Neural progenitor cell (in vitro differentiated cells): ENCODE data around the gene ZDHHC14. TPM values are rescaled to one million over a fixed set of nuclear protein-coding genes. Genes with fewer than 3 reads are reported as not detected.

ENCODE experiments used
- DNase-seq: peaks from one replicate; pipeline ENCODE4 v3.0.0-alpha.2; 2016; ENCODE audit warnings: low spot score
- H2AFZ ChIP-seq: fragments of 200-600 bp; sonication (generic); replicated peaks from 2 replicates; pipeline ENCODE4 v1.6.1; 2016; ENCODE audit warnings: antibody characterized with exemption
- H3F3A ChIP-seq: fragments of 200-600 bp; sonication (generic); 2 replicates; pipeline ENCODE4 v1.6.1; 2016; ENCODE audit warnings: antibody characterized with exemption, low read depth
- H3K27ac ChIP-seq: fragments of 200-600 bp; sonication (generic); 2 replicates; pipeline ENCODE4 v1.5.1; 2016; ENCODE audit warnings: mild to moderate bottlenecking
- H3K27me3 ChIP-seq: fragments of 200-600 bp; sonication (generic); 2 replicates; pipeline ENCODE4 v1.6.1; 2016; ENCODE audit warnings: mild to moderate bottlenecking, moderate library complexity
- H3K36me3 ChIP-seq: fragments of 200-600 bp; sonication (generic); 2 replicates; pipeline ENCODE4 v1.5.1; 2016
- H3K4me1 ChIP-seq: fragments of 200-600 bp; sonication (generic); 2 replicates; pipeline ENCODE4 v1.6.1; 2016; ENCODE audit warnings: mixed run types
- H3K4me2 ChIP-seq: fragments of 200-600 bp; sonication (generic); 2 replicates; pipeline ENCODE4 v1.6.1; 2016
- H3K4me3 ChIP-seq: fragments of 200-600 bp; sonication (generic); 2 replicates; pipeline ENCODE4 v1.5.1; 2016
- H3K79me2 ChIP-seq: fragments of 200-600 bp; sonication (generic); 2 replicates; pipeline ENCODE4 v1.6.1; 2016; ENCODE audit warnings: low read depth
- H3K9ac ChIP-seq: fragments of 200-600 bp; sonication (generic); 2 replicates; pipeline ENCODE4 v1.6.1; 2016
- H3K9me3 ChIP-seq: fragments of 200-600 bp; sonication (generic); 2 replicates; pipeline ENCODE4 v1.5.1; 2016; ENCODE audit warnings: low read depth
- H4K20me1 ChIP-seq: fragments of 200-600 bp; sonication (generic); 2 replicates; pipeline ENCODE4 v1.6.1; 2016; ENCODE audit warnings: low read depth
- H3K27ac Mint-ChIP-seq: 3 replicates; pipeline ENCODE4 v1.8.0; 2021; ENCODE audit warnings: mixed read lengths
- H3K27me3 Mint-ChIP-seq: 2 replicates; pipeline ENCODE4 v1.8.0; 2022; ENCODE audit warnings: low read depth, mild to moderate bottlenecking, inconsistent platforms, moderate library complexity, mixed read lengths; ENCODE audit not compliant: insufficient read depth
- H3K36me3 Mint-ChIP-seq: 3 replicates; pipeline ENCODE4 v1.8.0; 2021; ENCODE audit warnings: mixed read lengths
- H3K4me1 Mint-ChIP-seq: 3 replicates; pipeline ENCODE4 v1.8.0; 2021; ENCODE audit warnings: mixed read lengths
- H3K4me3 Mint-ChIP-seq: 3 replicates; pipeline ENCODE4 v1.8.0; 2021; ENCODE audit warnings: mild to moderate bottlenecking, moderate library complexity, mixed read lengths
- H3K9me3 Mint-ChIP-seq: 3 replicates; pipeline ENCODE4 v1.8.0; 2020; ENCODE audit warnings: mixed read lengths
- CTCF ChIP-seq: fragments of 200-600 bp; sonication (generic); IDR thresholded peaks from 2 replicates; pipeline ENCODE4 v1.5.1; 2017; ENCODE audit warnings: antibody characterized with exemption, mild to moderate bottlenecking
- EZH2 ChIP-seq: fragments of 200-600 bp; sonication (generic); IDR thresholded peaks from 2 replicates; pipeline ENCODE4 v1.6.1; 2017; ENCODE audit warnings: antibody characterized with exemption, mild to moderate bottlenecking, moderate library complexity
- EZH2phosphoT487 ChIP-seq: fragments of 200-600 bp; sonication (generic); IDR thresholded peaks from 2 replicates; pipeline ENCODE4 v1.6.1; 2017; ENCODE audit warnings: antibody characterized with exemption
- total RNA-seq: library from RNA; depleted of rRNA; stranded (reverse); fragments of >200 nt; gene quantifications from 2 replicates; pipeline ENCODE4 v1.2.3, GENCODE V29; 2015; ENCODE audit warnings: low replicate concordance

The ZDHHC14 gene
- total RNA-seq, 1 donor from 2014 or later, result 14.5 TPM

- H3K79me2 ChIP-seq, result no peaks in the 10 kb centered on the region
- no peaks in the 10 kb centered on the region for H3K27me3 ChIP-seq
- H3K9ac ChIP-seq, result no peak overlapping the region
- H3K36me3 ChIP-seq, result no peaks in the 10 kb centered on the region
- peaks cover 17% of the 10 kb centered on the region for H3K4me1 ChIP-seq
- no peak for DNase-seq
- H3K27ac Mint-ChIP-seq, result no peak overlapping the region
- no peak overlapping the region for H3K27ac ChIP-seq
- no peaks in the 10 kb centered on the region for H3K9me3 ChIP-seq
- H4K20me1 ChIP-seq, result no peaks in the 10 kb centered on the region
- H3K4me3 Mint-ChIP-seq, result no peak overlapping the region
- peaks cover 5% of the 10 kb centered on the region for H3F3A ChIP-seq
- H3K4me2 ChIP-seq, result peak overlapping the region; percentile 4
- no peak overlapping the region for H2AFZ ChIP-seq
- TF ChIP-seq EZH2phosphoT487, result no peak
- TF ChIP-seq CTCF, result no peak
- TF ChIP-seq EZH2, result no peak
- H3K36me3 Mint-ChIP-seq, result peaks cover 25% of the 10 kb centered on the region
- H3K4me3 ChIP-seq, result no peak overlapping the region
- H3K4me1 Mint-ChIP-seq, result peaks cover 22% of the 10 kb centered on the region
- H3K9me3 Mint-ChIP-seq, result peaks cover 12% of the 10 kb centered on the region
- peaks cover 8% of the 10 kb centered on the region for H3K27me3 Mint-ChIP-seq
Observed at GRCh38 chr6:157546321-157546720, 165.3 kb downstream of the ZDHHC14 start.

GRCh38 chr6:157547112-157547511 is 166.1 kb downstream of the ZDHHC14 start:
- Mint-ChIP-seq H3K9me3 (peaks cover 12% of the 10 kb centered on the region), H3K27ac (peak overlapping the region; percentile 1), H3K4me1 (peaks cover 30% of the 10 kb centered on the region), H3K27me3 (peaks cover 4% of the 10 kb centered on the region), H3K36me3 (peaks cover 25% of the 10 kb centered on the region), H3K4me3 (no peak overlapping the region)
- Histone ChIP-seq H3F3A (peaks cover 12% of the 10 kb centered on the region), H3K36me3 (no peaks in the 10 kb centered on the region), H3K27me3 (no peaks in the 10 kb centered on the region), H3K79me2 (no peaks in the 10 kb centered on the region), H3K27ac (no peak overlapping the region), H3K4me3 (no peak overlapping the region), H2AFZ (no peak overlapping the region), H3K9ac (no peak overlapping the region), H3K4me2 (peak overlapping the region; percentile 4), H3K4me1 (peaks cover 25% of the 10 kb centered on the region), H4K20me1 (no peaks in the 10 kb centered on the region), H3K9me3 (no peaks in the 10 kb centered on the region)
- no peak for DNase-seq
- TF ChIP-seq CTCF (no peak), EZH2phosphoT487 (no peak), EZH2 (no peak)

- H3K27me3 ChIP-seq, result no peaks in the 10 kb centered on the region
- H3K9me3 ChIP-seq, result no peaks in the 10 kb centered on the region
- H3F3A ChIP-seq, result peaks cover 30% of the 10 kb centered on the region
- no peak for DNase-seq
- peaks cover 8% of the 10 kb centered on the region for H3K9me3 Mint-ChIP-seq
- H3K4me3 Mint-ChIP-seq, result no peak overlapping the region
- H3K4me3 ChIP-seq, result no peak overlapping the region
- H3K4me1 ChIP-seq, result peaks cover 43% of the 10 kb centered on the region
- TF ChIP-seq EZH2phosphoT487 (no peak), EZH2 (no peak), CTCF (no peak)
- no peak overlapping the region for H2AFZ ChIP-seq
- H3K36me3 Mint-ChIP-seq, result peaks cover 18% of the 10 kb centered on the region
- no peaks in the 10 kb centered on the region for H3K36me3 ChIP-seq
- no peak overlapping the region for H3K4me2 ChIP-seq
- no peak overlapping the region for H3K27ac ChIP-seq
- H3K4me1 Mint-ChIP-seq, result peaks cover 45% of the 10 kb centered on the region
- peaks cover 6% of the 10 kb centered on the region for H3K27me3 Mint-ChIP-seq
- H3K9ac ChIP-seq, result no peak overlapping the region
- no peak overlapping the region for H3K27ac Mint-ChIP-seq
- no peaks in the 10 kb centered on the region for H3K79me2 ChIP-seq
- no peaks in the 10 kb centered on the region for H4K20me1 ChIP-seq
Observed at GRCh38 chr6:157548635-157549467, 167.9 kb downstream of the ZDHHC14 start.
